Measurements from ENCODE around the gene FAM118A. TPM values are rescaled to one million over a fixed set of nuclear protein-coding genes. Genes with fewer than 3 reads are reported as not detected.
"Not testable (repeated sequence)": the region's sequence is repeated elsewhere in the genome, so short reads cannot be mapped to it uniquely, and the experiment has no call there.

FAM118A gene
- total RNA-seq, 1 donor from 2014 or later = 121 TPM

DNA sequence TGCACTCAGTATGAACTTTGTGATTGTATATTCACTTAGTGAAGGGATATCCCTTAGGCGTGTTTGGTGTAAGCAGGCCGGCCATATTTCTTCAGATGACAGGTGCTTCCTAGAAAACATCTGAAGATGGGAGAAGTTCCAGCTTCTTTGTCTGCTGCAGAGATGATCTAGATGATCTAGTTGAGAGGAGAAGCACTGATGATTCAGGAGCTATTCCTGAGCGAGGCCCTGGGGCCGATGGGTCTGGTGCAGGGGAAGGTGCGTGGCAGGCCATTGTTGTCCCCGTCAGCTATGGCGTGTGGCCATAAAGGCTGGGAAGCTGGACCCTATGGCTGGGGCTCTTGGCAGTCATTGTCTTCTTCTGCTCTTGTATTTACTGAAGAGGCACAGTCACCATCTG, 14.0 kb downstream of the FAM118A start:
- TF ChIP-seq CTCF (conservative IDR thresholded peaks at IDR 0.05) = no peak
- no peak for DNase-seq (ENCODE audit: extremely low spot score, unreplicated experiment)
- no peak overlapping the region for H3K27ac Mint-ChIP-seq
- H3K4me1 Mint-ChIP-seq (ENCODE audit: unreplicated experiment) = peaks cover 14% of the 10 kb centered on the region
- H3K9me3 Mint-ChIP-seq = no peaks in the 10 kb centered on the region
- H3K27me3 Mint-ChIP-seq = no peaks in the 10 kb centered on the region
- H3K36me3 Mint-ChIP-seq = peaks cover 28% of the 10 kb centered on the region
- H3K4me3 Mint-ChIP-seq = no peak overlapping the region

DNA sequence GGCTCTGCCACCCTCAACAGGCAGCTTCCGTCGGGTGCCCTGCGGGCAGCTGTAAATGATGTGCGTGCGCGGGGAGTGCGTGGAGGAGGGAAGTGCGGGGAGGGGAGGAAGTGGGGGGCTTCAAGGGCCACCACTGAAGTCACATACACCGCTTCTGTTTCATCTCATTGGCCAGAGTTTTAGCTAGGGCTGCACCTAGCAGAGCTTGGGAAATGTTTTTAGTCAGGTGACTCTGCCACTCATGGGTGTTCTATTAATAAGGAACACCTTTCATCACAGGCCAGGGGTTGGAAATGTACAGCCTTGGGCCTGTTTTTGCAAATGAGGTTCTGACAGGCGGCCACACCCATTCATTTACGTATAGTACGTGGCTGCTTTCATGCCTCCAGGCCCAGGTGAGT, 14.6 kb downstream of the FAM118A start:
- Mint-ChIP-seq H3K4me1 (ENCODE audit: unreplicated experiment) (peaks cover 7% of the 10 kb centered on the region), H3K27me3 (no peaks in the 10 kb centered on the region), H3K27ac (no peak overlapping the region), H3K36me3 (peaks cover 30% of the 10 kb centered on the region), H3K9me3 (no peaks in the 10 kb centered on the region), H3K4me3 (no peak overlapping the region)
- DNase-seq (ENCODE audit: extremely low spot score, unreplicated experiment) = no peak
- TF ChIP-seq CTCF (conservative IDR thresholded peaks at IDR 0.05) = no peak

GRCh38 chr22:45328261-45328660, 18.5 kb downstream of the FAM118A start:
- H3K4me1 Mint-ChIP-seq (ENCODE audit: unreplicated experiment); H3K27ac Mint-ChIP-seq; H3K27me3 Mint-ChIP-seq; H3K4me3 Mint-ChIP-seq; H3K9me3 Mint-ChIP-seq; DNase-seq (ENCODE audit: extremely low spot score, unreplicated experiment): not testable (repeated sequence)
- peaks cover 36% of the 10 kb centered on the region for H3K36me3 Mint-ChIP-seq

DNA sequence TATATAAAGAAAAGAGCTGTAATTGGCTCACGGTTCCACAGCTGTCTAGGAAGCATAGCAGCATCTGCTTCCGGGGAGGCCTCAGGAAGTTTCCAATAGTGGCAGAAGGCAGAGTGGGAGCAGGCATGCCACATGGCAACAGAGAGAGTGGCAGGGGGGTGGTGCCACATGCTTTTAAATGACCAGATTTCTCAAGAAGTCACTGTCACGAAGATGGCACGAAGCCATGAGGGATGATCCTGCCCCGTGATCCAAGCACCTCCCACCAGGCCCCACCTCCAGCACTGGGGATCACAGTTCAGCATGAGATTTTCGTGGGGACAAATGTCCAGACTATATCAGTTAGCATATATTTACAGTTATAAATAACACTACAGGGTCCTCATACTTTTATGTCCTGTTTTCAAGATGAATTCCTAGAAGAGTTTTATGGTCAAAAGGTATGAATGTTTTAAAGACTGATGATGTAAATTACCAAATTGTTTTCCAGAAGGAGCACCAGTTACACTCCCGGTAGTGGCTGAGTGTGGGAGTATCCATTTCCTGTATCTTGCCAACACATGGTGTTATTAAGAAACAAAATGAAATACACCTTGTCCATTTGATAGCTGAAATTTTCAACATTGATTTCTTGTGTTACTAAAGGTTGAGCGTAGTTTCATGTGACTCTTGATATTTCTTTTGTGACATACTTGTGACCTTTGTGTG, 19.2 kb downstream of the FAM118A start:
- H3K4me3 Mint-ChIP-seq = no peak overlapping the region
- DNase-seq (ENCODE audit: extremely low spot score, unreplicated experiment) = no peak
- H3K27me3 Mint-ChIP-seq = no peaks in the 10 kb centered on the region
- no peaks in the 10 kb centered on the region for H3K9me3 Mint-ChIP-seq
- no peak for TF ChIP-seq CTCF (conservative IDR thresholded peaks at IDR 0.05)
- no peak overlapping the region for H3K27ac Mint-ChIP-seq
- H3K4me1 Mint-ChIP-seq (ENCODE audit: unreplicated experiment) = no peaks in the 10 kb centered on the region
- H3K36me3 Mint-ChIP-seq = peaks cover 30% of the 10 kb centered on the region

- Mint-ChIP-seq H3K36me3 (peaks cover 25% of the 10 kb centered on the region), H3K9me3 (no peaks in the 10 kb centered on the region), H3K27ac (no peak overlapping the region), H3K27me3 (no peaks in the 10 kb centered on the region), H3K4me3 (no peak overlapping the region), H3K4me1 (ENCODE audit: unreplicated experiment) (no peaks in the 10 kb centered on the region)
- no peak for DNase-seq (ENCODE audit: extremely low spot score, unreplicated experiment)
- TF ChIP-seq CTCF (conservative IDR thresholded peaks at IDR 0.05) = no peak
These were observed 19.8 kb downstream of the FAM118A start for GRCh38 chr22:45329530-45329936.

GRCh38 chr22:45330548-45330947, 20.8 kb downstream of the FAM118A start:
- no peaks in the 10 kb centered on the region for H3K9me3 Mint-ChIP-seq
- H3K4me1 Mint-ChIP-seq (ENCODE audit: unreplicated experiment) = no peaks in the 10 kb centered on the region
- H3K27ac Mint-ChIP-seq = no peak overlapping the region
- no peak for DNase-seq (ENCODE audit: extremely low spot score, unreplicated experiment)
- no peaks in the 10 kb centered on the region for H3K27me3 Mint-ChIP-seq
- TF ChIP-seq CTCF (conservative IDR thresholded peaks at IDR 0.05) = no peak
- peaks cover 24% of the 10 kb centered on the region for H3K36me3 Mint-ChIP-seq
- H3K4me3 Mint-ChIP-seq = no peak overlapping the region
